IMR-90 (cell line): ENCODE results near the gene IYD. TPM values are rescaled to one million over a fixed set of nuclear protein-coding genes. Genes with fewer than 3 reads are reported as not detected.

Experiments
- ATAC-seq: fragments of 200-7000 bp; cut with Tn5 transposase; 2 replicates; pipeline ENCODE4 v1.9.1; 2020; ENCODE audit warnings: low read depth, mild to moderate bottlenecking, moderate library complexity
- BruUV-seq: library from RNA; stranded (reverse); fragments of 400-500 nt; replicated peaks from 2 replicates; lab custom pipeline; 2021; lab: Mats Ljungman, UMichigan
- CTCF ChIA-PET: fragments of 300-600 bp; formaldehyde crosslinking; extraction: SDS; loops from one replicate; lab custom pipeline; 2021; ENCODE audit warnings: antibody characterized with exemption; lab: Yijun Ruan, JAX
- POLR2A ChIA-PET: fragments of 300-600 bp; sonication (Branson Sonifier 250); formaldehyde crosslinking; loops from one replicate; lab custom pipeline; 2022; ENCODE audit warnings: antibody characterized with exemption; ENCODE audit not compliant: unreplicated experiment; lab: Charles Lee
- DNase-seq: peaks from one replicate; pipeline ENCODE4 v3.0.0; 2013
- H2AFZ ChIP-seq: replicated peaks from 2 replicates; pipeline ENCODE3; 2013; ENCODE audit warnings: low read length, mild to moderate bottlenecking; ENCODE audit not compliant: poor library complexity
- H2AK5ac ChIP-seq: 2 replicates; pipeline ENCODE4 v1.6.1; 2013; ENCODE audit warnings: low read depth, low read length, inconsistent platforms
- H2AK9ac ChIP-seq: replicated peaks from 2 replicates; pipeline ENCODE3; 2013; ENCODE audit warnings: mild to moderate bottlenecking, low read depth, low read length, moderate library complexity; ENCODE audit not compliant: poor library complexity
- H2BK120ac ChIP-seq: 2 replicates; pipeline ENCODE4 v1.6.1; 2013; ENCODE audit warnings: low read depth, low read length, inconsistent platforms
- H2BK15ac ChIP-seq: 3 replicates; pipeline ENCODE4 v1.6.1; 2013; ENCODE audit warnings: low read depth, low read length, inconsistent platforms
- H2BK20ac ChIP-seq: 2 replicates; pipeline ENCODE4 v1.6.1; 2013; ENCODE audit warnings: low read depth, mild to moderate bottlenecking, inconsistent platforms, low read length, moderate library complexity
- H2BK5ac ChIP-seq: 2 replicates; pipeline ENCODE4 v1.6.1; 2013; ENCODE audit warnings: mild to moderate bottlenecking, low read depth, low read length, inconsistent platforms; ENCODE audit not compliant: poor library complexity, severe bottlenecking
- H3K14ac ChIP-seq: replicated peaks from 2 replicates; pipeline ENCODE4 v1.6.1; 2013; ENCODE audit warnings: low read depth, low read length, inconsistent platforms
- H3K18ac ChIP-seq: 2 replicates; pipeline ENCODE4 v1.6.1; 2013; ENCODE audit warnings: low read depth, low read length, control low read depth
- H3K23ac ChIP-seq: 2 replicates; pipeline ENCODE4 v1.6.1; 2013; ENCODE audit warnings: low read depth, low read length, inconsistent platforms
- H3K27ac ChIP-seq: 2 replicates; pipeline ENCODE4 v1.5.1; 2013; ENCODE audit warnings: mild to moderate bottlenecking, control low read depth, low read length; ENCODE audit not compliant: insufficient read depth
- H3K27me3 ChIP-seq: 2 replicates; pipeline ENCODE4 v1.6.1; 2013; ENCODE audit warnings: low read length; ENCODE audit not compliant: control insufficient read depth, insufficient read depth
- H3K36me3 ChIP-seq: 2 replicates; pipeline ENCODE4 v1.6.1; 2013; ENCODE audit warnings: low read length, mixed read lengths; ENCODE audit not compliant: control insufficient read depth, insufficient read depth
- H3K4ac ChIP-seq: 2 replicates; pipeline ENCODE4 v1.6.1; 2013; ENCODE audit warnings: low read depth, low read length, inconsistent platforms
- H3K4me1 ChIP-seq: 2 replicates; pipeline ENCODE4 v1.6.1; 2013; ENCODE audit warnings: low read length, mixed read lengths; ENCODE audit not compliant: control insufficient read depth, insufficient read depth
- H3K4me2 ChIP-seq: 2 replicates; pipeline ENCODE4 v1.6.1; 2013; ENCODE audit warnings: low read depth, mild to moderate bottlenecking, control low read depth, low read length, moderate library complexity
- H3K4me3 ChIP-seq: 2 replicates; pipeline ENCODE4 v1.5.1; 2013; ENCODE audit warnings: low read depth, mild to moderate bottlenecking, control low read depth, low read length, moderate library complexity; ENCODE audit not compliant: insufficient read depth
- H3K56ac ChIP-seq: 2 replicates; pipeline ENCODE4 v1.6.1; 2013; ENCODE audit warnings: low read length, inconsistent platforms; ENCODE audit not compliant: insufficient read depth; ENCODE audit errors: extremely low read depth
- H3K79me1 ChIP-seq, 2 experiments: 2 replicates each; pipeline ENCODE4 v1.6.1; 2013; ENCODE audit warnings: low read length in 2 of 2, inconsistent platforms in 1 of 2, low read depth in 1 of 2
- H3K9ac ChIP-seq: 2 replicates; pipeline ENCODE4 v1.6.1; 2013; ENCODE audit warnings: low read depth, low read length, control low read depth
- H3K9me1 ChIP-seq: 2 replicates; pipeline ENCODE4 v1.6.1; 2013; ENCODE audit warnings: low read length, inconsistent platforms; ENCODE audit not compliant: insufficient read depth
- H3K9me3 ChIP-seq: 2 replicates; pipeline ENCODE4 v1.6.1; 2013; ENCODE audit warnings: low read length; ENCODE audit not compliant: control insufficient read depth, insufficient read depth
- H4K20me1 ChIP-seq: 2 replicates; pipeline ENCODE4 v1.6.1; 2013; ENCODE audit warnings: low read length, inconsistent platforms; ENCODE audit not compliant: insufficient read depth
- H4K5ac ChIP-seq: 2 replicates; pipeline ENCODE4 v1.6.1; 2013; ENCODE audit warnings: mild to moderate bottlenecking, low read depth, low read length, control low read depth
- H4K8ac ChIP-seq, 2 experiments: 2 replicates each; pipeline ENCODE4 v1.6.1; 2013; ENCODE audit warnings: low read depth in 2 of 2, low read length in 2 of 2, control low read depth in 1 of 2, inconsistent platforms in 1 of 2
- H4K91ac ChIP-seq: 2 replicates; pipeline ENCODE4 v1.6.1; 2013; ENCODE audit warnings: low read depth, low read length, inconsistent platforms; ENCODE audit not compliant: insufficient read depth
- CEBPB ChIP-seq: IDR thresholded peaks from 2 replicates; pipeline ENCODE4 v1.6.1; 2012; ENCODE audit warnings: low read depth, low read length, improper control_type of control experiment
- FOS ChIP-seq: fragments of 150-350 bp; IDR thresholded peaks from 2 replicates; pipeline ENCODE4 v1.6.1; 2016; ENCODE audit warnings: low read depth, low read length
- MAFK ChIP-seq: IDR thresholded peaks from 2 replicates; pipeline ENCODE4 v1.6.1; 2012; ENCODE audit warnings: low read depth, low read length, improper control_type of control experiment
- MXI1 ChIP-seq: IDR thresholded peaks from 2 replicates; pipeline ENCODE4 v1.6.1; 2012; ENCODE audit warnings: low read depth, mild to moderate bottlenecking, low read length, moderate library complexity, borderline replicate concordance
- NFE2L2 ChIP-seq: fragments of 150-350 bp; IDR thresholded peaks from 2 replicates; pipeline ENCODE4 v1.6.1; 2016; ENCODE audit warnings: low read depth, mild to moderate bottlenecking, low read length
- POLR2A ChIP-seq: IDR thresholded peaks from 2 replicates; pipeline ENCODE4 v1.6.1; 2012; ENCODE audit warnings: mild to moderate bottlenecking, low read depth, low read length
- RAD21 ChIP-seq: IDR thresholded peaks from 2 replicates; pipeline ENCODE4 v1.6.1; 2012; ENCODE audit warnings: low read length, improper control_type of control experiment
- RCOR1 ChIP-seq: IDR thresholded peaks from 2 replicates; pipeline ENCODE4 v1.6.1; 2012; ENCODE audit warnings: mild to moderate bottlenecking, low read length, improper control_type of control experiment; ENCODE audit not compliant: insufficient replicate concordance
- SMC3 ChIP-seq: fragments of 150-350 bp; IDR thresholded peaks from 2 replicates; pipeline ENCODE4 v1.6.1; 2016; ENCODE audit warnings: low read depth, mild to moderate bottlenecking, antibody characterized with exemption, low read length, moderate library complexity
- WGBS, 2 experiments: methylation state at CpG; one replicate each; pipeline versions ENCODE4 v1.1.5 to v1.1.7; 2013; ENCODE audit warnings: missing lambda C conversion rate in 2 of 2; ENCODE audit not compliant: insufficient read length in 1 of 2; ENCODE audit errors: extremely low coverage in 2 of 2; 5-methylcytosine and 5-hydroxymethylcytosine counted together
- dilution Hi-C: fragments of 300-500 bp; cut with HindIII; formaldehyde crosslinking; loops from one replicate; pipeline ENCODE4 v1.14.3; 2018; ENCODE audit warnings: low sequenced_read_pairs; ENCODE audit not compliant: unreplicated experiment
- in situ Hi-C: fragments of 300-500 bp; cut with MboI; formaldehyde crosslinking; loops from 3 replicates; pipeline ENCODE4 v1.14.3; 2019; ENCODE audit warnings: low sequenced_read_pairs, inconsistent platforms, mixed read lengths
- intact Hi-C: fragments of 100-400 bp; cut with micrococcal nuclease; formaldehyde crosslinking; loops from 2 replicates; pipeline ENCODE4 v1.10.0; 2022
- polyA plus RNA-seq, 3 experiments: library from polyadenylated mRNA; depleted of rRNA; stranded (reverse); fragments of >200 nt; gene quantifications; 2 replicates each; pipeline ENCODE4 v1.2.3, GENCODE V29; 2012; ENCODE audit warnings: low replicate concordance in 1 of 3
- total RNA-seq: library from RNA; depleted of rRNA; stranded (reverse); fragments of >200 nt; gene quantifications from 2 replicates; pipeline ENCODE4 v1.2.3, GENCODE V29; 2012
- TF ChIP-seq, protein P1 (sequence below): conservative IDR thresholded peaks from 2 replicates; pipeline ENCODE4 v1.5.1; 2012; ENCODE audit warnings: mild to moderate bottlenecking, low read depth, low read length, improper control_type of control experiment

Gene IYD
- total and polyA plus RNA-seq, 2 of the 4 experiments (the other 2 are of a cell fraction), result not detected

DNA sequence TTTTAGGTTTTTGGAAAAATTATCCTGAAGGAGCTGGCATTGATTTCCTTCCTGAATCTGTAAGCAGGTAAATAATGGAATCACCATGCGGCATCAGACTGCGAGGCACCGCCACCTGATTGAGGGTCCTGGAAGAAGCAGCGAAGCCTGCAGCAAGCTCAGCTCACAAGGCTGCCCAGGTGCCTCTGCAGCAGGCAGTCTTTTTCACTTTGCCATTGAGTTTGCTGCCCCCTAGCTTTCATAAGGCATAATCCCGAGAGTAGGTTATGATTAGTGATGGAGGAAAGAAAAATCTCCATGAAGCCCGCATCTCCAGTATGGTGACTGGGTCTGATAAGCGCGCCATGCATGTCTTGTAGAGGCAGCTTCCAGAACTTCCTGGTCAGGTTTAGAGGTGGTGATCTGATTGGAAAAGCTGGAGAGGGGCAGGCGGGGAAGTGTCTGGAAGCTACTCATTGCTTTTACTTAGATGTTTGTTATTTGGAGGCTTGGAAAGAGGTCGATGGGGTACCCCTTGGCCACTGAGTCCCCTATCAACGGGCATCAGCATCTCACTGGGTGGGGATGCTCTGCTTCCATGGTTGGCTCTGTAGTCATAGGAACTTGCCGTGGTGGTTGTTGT lies 26.7 kb downstream of the IYD start:
- Histone ChIP-seq H4K8ac (no peak overlapping the region), H4K5ac (no peak overlapping the region), H3K14ac (no peak overlapping the region), H3K4me1 (no peaks in the 10 kb centered on the region), H3K4me3 (no peak overlapping the region), H3K56ac (no peak overlapping the region), H2BK5ac (no peak overlapping the region), H3K36me3 (no peaks in the 10 kb centered on the region), H2BK15ac (no peak overlapping the region), H3K23ac (no peak overlapping the region), H4K20me1 (no peaks in the 10 kb centered on the region), H3K18ac (no peak overlapping the region), H4K91ac (no peak overlapping the region), H3K4ac (no peak overlapping the region), H2BK120ac (no peak overlapping the region), H3K27ac (no peak overlapping the region), H3K4me2 (no peak overlapping the region), H2BK20ac (no peak overlapping the region), H3K27me3 (no peaks in the 10 kb centered on the region; the same call in none of the 2 replicates), H3K79me1 (no peaks in the 10 kb centered on the region), H2AK9ac (peak overlapping the region; percentile 44), H3K9ac (no peak overlapping the region), H3K9me1 (no peaks in the 10 kb centered on the region), H3K9me3 (no peaks in the 10 kb centered on the region), H2AFZ (peak overlapping the region; percentile 10), H2AK5ac (no peak overlapping the region)
- ChIA-PET CTCF (interaction anchor here (0.6 to 2.3 kb wide), 11 partner anchors 10 to 402 kb away, joined by 3 to 10 read pairs (median 4); no protein-coding TSS in a partner anchor), POLR2A (no interaction called here)
- peak; percentile 88 for ATAC-seq
- 55% methylated on average over 3 of the region's 12 CpGs; no CpG with 5 or more reads in 1 of the 2 experiments for whole genome bisulfite sequencing, 2 experiments
- intact Hi-C loops (loop anchor here (1.0 kb wide), 1 partner anchor 315 kb away; no protein-coding TSS in a partner anchor), dilution Hi-C loops (no loop called here), in situ Hi-C loops (no loop called here)
- no TSS peak for BruUV-seq
- TF ChIP-seq SMC3 (peak; percentile 34), CEBPB (no peak), RAD21 (peak; percentile 65), POLR2A (no peak), NFE2L2 (no peak), FOS (no peak), RCOR1 (no peak), MAFK (no peak), MXI1 (no peak)
- TF ChIP-seq, protein P1, sequence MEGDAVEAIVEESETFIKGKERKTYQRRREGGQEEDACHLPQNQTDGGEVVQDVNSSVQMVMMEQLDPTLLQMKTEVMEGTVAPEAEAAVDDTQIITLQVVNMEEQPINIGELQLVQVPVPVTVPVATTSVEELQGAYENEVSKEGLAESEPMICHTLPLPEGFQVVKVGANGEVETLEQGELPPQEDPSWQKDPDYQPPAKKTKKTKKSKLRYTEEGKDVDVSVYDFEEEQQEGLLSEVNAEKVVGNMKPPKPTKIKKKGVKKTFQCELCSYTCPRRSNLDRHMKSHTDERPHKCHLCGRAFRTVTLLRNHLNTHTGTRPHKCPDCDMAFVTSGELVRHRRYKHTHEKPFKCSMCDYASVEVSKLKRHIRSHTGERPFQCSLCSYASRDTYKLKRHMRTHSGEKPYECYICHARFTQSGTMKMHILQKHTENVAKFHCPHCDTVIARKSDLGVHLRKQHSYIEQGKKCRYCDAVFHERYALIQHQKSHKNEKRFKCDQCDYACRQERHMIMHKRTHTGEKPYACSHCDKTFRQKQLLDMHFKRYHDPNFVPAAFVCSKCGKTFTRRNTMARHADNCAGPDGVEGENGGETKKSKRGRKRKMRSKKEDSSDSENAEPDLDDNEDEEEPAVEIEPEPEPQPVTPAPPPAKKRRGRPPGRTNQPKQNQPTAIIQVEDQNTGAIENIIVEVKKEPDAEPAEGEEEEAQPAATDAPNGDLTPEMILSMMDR, result peak; percentile 66
- peak; percentile 51 for DNase-seq
